HG02973 (cell line): ENCODE measurements around the gene CBY2.
A peak's percentile ranks its signal among the peaks of the same experiment; 100 is the strongest.

ENCODE experiments used
- ATAC-seq: cut with Tn5 transposase; IDR thresholded peaks from one replicate; pipeline ENCODE4 v1.9.1; 2021; ENCODE audit warnings: moderate library complexity; ENCODE audit not compliant: unreplicated experiment

CBY2 gene

GRCh38 chr13:45700971-45701900, 884 bp upstream of the CBY2 start:
- peak; percentile 67 for ATAC-seq

GRCh38 chr13:45702869-45703391, 810 bp downstream of the CBY2 start:
- ATAC-seq = no peak

GRCh38 chr13:45704211-45704739, 2.2 kb downstream of the CBY2 start:
- no peak for ATAC-seq

GRCh38 chr13:45704854-45705695, 3.0 kb downstream of the CBY2 start:
- ATAC-seq = no peak

GRCh38 chr13:45705918-45706317, 3.8 kb downstream of the CBY2 start:
- ATAC-seq = peak; percentile 42

GRCh38 chr13:45707516-45708100, 5.5 kb downstream of the CBY2 start:
- ATAC-seq = no peak

GRCh38 chr13:45711951-45712350, 9.8 kb downstream of the CBY2 start:
- ATAC-seq = no peak

GRCh38 chr13:45713106-45713690, 11.1 kb downstream of the CBY2 start:
- ATAC-seq = no peak

GRCh38 chr13:45713721-45714120, 11.6 kb downstream of the CBY2 start:
- no peak for ATAC-seq

- ATAC-seq = no peak
Observed at GRCh38 chr13:45714170-45714569, 12.1 kb downstream of the CBY2 start.

GRCh38 chr13:45715351-45715750, 13.2 kb downstream of the CBY2 start:
- ATAC-seq = no peak

- ATAC-seq = no peak
Observed at GRCh38 chr13:45717349-45717748, 15.2 kb downstream of the CBY2 start.

GRCh38 chr13:45718063-45718462, 15.9 kb downstream of the CBY2 start:
- no peak for ATAC-seq

GRCh38 chr13:45718992-45719391, 16.9 kb downstream of the CBY2 start:
- no peak for ATAC-seq

GRCh38 chr13:45721203-45721731, 19.1 kb downstream of the CBY2 start:
- ATAC-seq = no peak

- ATAC-seq = no peak
Observed at GRCh38 chr13:45723798-45724197, 21.7 kb downstream of the CBY2 start.

- ATAC-seq = no peak
Observed at GRCh38 chr13:45728759-45729158, 26.6 kb downstream of the CBY2 start.

GRCh38 chr13:45731455-45731854, 29.3 kb downstream of the CBY2 start:
- no peak for ATAC-seq

- ATAC-seq = no peak
Observed at GRCh38 chr13:45732916-45733315, 30.8 kb downstream of the CBY2 start.

GRCh38 chr13:45733361-45733760, 31.2 kb downstream of the CBY2 start:
- no peak for ATAC-seq
